SK-N-MC (cell line): ENCODE measurements around the gene CHST9.

Source experiments
- EZH2 ChIP-seq: fragments of 200-600 bp; sonication (generic); IDR thresholded peaks from one replicate; pipeline ENCODE4 v1.6.1; 2017; ENCODE audit warnings: antibody characterized with exemption
- POLR2AphosphoS5 ChIP-seq: IDR thresholded peaks from 2 replicates; pipeline ENCODE4 v1.6.1; 2012; ENCODE audit warnings: mild to moderate bottlenecking, low read depth, low read length, borderline replicate concordance

DNA sequence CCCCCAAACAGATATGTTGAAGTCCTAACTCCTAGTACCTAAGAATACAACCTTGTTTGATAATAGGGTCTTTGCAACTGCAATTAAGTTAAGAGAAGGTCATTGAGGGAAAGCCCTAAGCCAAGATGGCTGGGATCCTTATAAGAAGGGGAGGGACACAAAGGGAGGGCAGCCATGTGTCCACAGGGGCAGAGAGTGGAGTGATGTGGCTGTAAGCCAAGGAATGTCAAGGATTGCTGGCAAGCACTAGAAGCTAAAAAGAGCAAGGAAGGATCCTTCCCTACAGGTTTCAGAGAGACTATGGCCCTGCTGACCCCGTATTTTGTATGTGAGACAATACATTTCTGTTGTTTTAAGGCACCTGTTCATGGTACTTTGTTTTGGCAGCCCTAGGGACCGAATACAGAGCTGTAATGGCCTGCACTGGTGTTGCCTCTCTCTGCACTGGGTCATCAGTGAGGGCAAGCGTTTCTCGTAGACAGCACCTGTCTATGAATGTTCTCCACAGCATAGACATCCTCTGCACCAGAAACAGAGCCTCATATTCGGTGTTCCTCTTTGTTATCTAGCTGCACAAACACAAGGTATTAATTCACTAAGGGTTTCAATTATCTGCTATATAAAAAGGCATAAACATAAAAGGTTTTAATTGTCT lies 244.2 kb downstream of the CHST9 start:
- TF ChIP-seq EZH2 (no peak), POLR2AphosphoS5 (no peak)
